ENCODE results near the gene HRH4. TPM values are rescaled to one million over a fixed set of nuclear protein-coding genes. Genes with fewer than 3 reads are reported as not detected.

Gene HRH4
- total RNA-seq, 1 experiment from 2014 or later: not detected

DNA sequence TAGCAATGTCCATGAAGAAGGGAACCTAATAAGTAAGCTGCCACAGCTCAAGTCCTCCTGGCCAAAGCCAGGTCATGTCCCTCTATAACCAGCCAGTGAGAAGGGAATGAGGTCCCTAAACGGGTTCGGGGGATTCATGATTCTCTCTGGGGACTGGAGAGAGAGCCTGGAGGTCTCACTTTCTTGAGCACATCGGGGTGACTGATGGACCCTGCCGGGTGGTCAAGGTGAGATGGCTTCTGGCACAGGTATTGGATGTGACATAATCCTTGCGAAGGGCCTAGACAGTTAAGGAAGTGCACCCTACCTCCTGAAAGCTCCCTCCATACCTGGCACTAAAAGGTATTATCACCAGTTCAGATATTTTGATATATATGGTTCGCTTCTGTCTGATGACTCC is 45.7 kb downstream of the HRH4 start:
- DNase-seq (ENCODE audit: low spot score): no peak

DNA sequence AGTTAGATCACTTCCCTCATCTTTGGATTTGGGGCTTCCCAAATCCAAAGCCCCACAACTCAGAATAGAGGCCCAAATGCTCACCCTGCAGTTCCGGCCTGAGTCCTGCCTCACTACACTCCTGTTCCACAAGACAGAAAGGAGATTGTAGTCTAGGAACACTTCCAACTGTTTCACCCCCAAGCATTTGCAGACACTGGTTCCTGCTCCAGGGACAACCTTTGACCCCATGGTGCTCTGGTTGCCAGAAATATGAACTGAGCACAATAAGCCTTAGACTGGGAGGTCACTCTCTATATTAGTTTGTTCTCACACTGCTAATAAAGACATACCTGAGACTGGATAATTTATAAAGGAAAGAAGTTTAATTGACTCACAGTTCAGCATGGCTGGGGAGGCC is 49.0 kb downstream of the HRH4 start:
- DNase-seq (ENCODE audit: low spot score): no peak

DNA sequence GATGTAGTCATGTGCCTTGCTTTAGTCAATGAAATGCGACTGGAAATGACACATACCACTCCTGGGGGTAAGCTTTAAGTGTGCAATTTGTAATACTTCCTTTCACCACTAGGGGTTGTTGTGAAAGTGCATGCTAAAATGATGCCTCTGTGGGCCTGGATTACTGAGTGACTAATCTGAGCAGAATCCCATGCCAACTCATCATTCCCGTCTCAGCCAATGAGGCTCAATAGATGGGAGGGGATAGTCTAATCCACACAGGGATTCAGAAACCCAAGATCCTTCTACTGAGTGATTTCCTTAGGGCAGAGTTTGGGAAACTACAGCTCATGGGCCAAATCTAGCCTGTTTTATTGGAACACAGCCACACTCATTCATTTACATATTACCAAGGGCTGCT is 54.0 kb downstream of the HRH4 start:
- DNase-seq (ENCODE audit: low spot score): peak; percentile 82

DNA sequence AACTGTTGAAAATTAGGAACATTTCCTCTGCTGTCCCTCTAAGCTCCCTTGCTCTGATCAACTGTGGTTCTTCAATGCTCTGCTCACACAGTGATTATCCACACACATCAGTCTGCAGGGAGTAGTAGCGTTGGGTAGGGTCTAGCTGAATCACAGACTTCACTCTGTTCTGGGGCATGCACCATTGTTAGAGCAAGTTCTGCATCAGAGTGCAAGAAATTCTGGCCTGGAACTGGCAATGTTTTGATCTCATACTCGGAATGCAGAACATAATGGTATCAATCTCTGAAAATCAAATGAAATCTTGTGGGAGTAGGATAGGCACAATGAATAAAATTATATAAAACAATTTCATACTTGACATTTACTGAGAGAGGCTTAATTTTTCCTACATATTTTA is 55.3 kb downstream of the HRH4 start:
- no peak for DNase-seq (ENCODE audit: low spot score)

DNA sequence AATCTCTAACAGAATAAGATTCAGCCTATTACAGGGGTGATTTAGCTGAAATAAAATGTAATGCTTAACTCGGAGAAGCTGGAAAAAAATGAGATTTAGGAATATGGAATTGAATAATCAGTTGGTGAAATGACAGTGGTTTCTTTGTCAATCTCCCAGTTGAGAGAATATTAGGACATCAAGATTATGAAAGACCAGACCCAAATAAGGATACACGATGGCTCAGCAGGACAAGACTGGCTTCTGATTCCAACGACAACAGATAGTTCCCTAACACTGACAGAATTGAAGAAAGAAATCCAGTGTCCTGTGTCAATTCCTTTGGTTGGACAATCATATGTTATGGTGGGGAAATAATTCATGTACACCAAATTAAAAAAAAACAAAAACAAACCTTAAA is 55.8 kb downstream of the HRH4 start:
- DNase-seq (ENCODE audit: low spot score): no peak

DNA sequence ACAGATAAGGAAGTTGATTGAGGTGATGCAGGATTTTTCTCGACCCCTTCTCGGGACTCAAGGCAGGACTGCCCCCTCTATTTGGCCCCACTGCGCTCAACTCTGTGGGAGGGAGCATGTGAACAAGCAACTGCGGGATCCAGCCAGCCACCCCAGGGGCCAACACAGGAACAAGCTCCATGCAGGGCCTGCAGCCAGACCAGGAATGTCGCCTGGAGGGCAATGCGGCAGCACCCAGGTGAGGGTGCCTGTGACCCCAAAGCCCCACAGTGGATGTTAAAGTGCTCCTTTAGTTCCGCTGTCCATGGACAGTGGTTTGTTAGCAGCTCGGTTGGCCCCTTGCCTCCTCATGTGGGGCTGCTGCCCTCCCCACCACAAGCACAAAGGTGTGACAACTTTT is 57.1 kb downstream of the HRH4 start:
- no peak for DNase-seq (ENCODE audit: low spot score)

DNA sequence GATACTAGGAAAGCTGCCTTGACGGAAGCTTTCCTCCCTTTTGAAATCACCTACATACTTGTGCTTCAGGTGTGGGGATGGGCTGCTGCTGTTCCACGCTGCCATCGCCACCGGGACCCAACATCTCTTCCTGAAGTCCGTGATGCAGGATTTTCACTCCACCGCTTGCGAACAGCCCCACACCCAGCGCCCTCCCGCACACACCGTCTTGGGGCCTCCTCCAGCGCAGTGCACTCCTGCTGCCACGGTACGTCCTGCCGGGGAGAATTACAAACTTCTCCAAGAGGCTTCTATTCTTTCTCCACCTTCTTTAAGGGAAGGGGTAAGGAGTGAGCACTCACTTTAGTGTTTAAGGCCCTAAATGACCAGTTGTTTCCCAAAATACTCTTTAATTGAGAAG is 58.2 kb downstream of the HRH4 start:
- no peak for DNase-seq (ENCODE audit: low spot score)

Other genes with a start within 250 kb of the HRH4 start
- gene OSBPL1A, start 62.8 kb upstream of the HRH4 start, total RNA-seq (2014; rRNA removed; shearing (Covaris generic)): 54.2 and 76.9 TPM in 2 replicates
- 12.3 and 22.9 TPM in 2 replicates for gene IMPACT, start 34.0 kb upstream of the HRH4 start, total RNA-seq (2014; rRNA removed; shearing (Covaris generic))